Measurements from ENCODE around the gene AVEN.

Gene AVEN

GRCh38 chr15:34047893-34048775 is 9.1 kb upstream of the AVEN start:
- Histone ChIP-seq H3K27ac (ENCODE audit: low read depth, low read length) (no peak overlapping the region), H3K4me2 (ENCODE audit: low read length) (no peak overlapping the region)

GRCh38 chr15:34046471-34047145 is 7.6 kb upstream of the AVEN start:
- Histone ChIP-seq H3K9me3 (ENCODE audit: control insufficient read depth, insufficient read depth, low read length) (no peaks in the 10 kb centered on the region; the same call in 1 of the 2 replicates), H3K9me2 (replicated peaks; ENCODE audit: control insufficient read depth, low read length) (no peaks in the 10 kb centered on the region), H3K27ac (ENCODE audit: low read depth, low read length) (no peak overlapping the region), H3K27me3 (ENCODE audit: control insufficient read depth, low read length) (peaks cover 2% of the 10 kb centered on the region; the same call in 1 of the 2 replicates), H3K4me3 (ENCODE audit: low read length) (no peak overlapping the region), H3F3A (ENCODE audit: control insufficient read depth, insufficient read depth) (no peaks in the 10 kb centered on the region), H3K36me3 (ENCODE audit: control insufficient read depth, low read length) (no peaks in the 10 kb centered on the region), H4K20me1 (ENCODE audit: control insufficient read depth, insufficient read depth, low read depth, low read length) (no peaks in the 10 kb centered on the region), H3K79me2 (ENCODE audit: control insufficient read depth, low read length) (no peaks in the 10 kb centered on the region), H3K4me2 (ENCODE audit: low read length) (no peak overlapping the region), H3K4me1 (ENCODE audit: control insufficient read depth, low read length) (no peaks in the 10 kb centered on the region)
- TF ChIP-seq EZH2phosphoT487 (IDR thresholded peaks at IDR 0.05; ENCODE audit: borderline replicate concordance, low read length): no peak
- TF ChIP-seq CTCF (IDR thresholded peaks at IDR 0.05; ENCODE audit: low read depth, low read length, poor library complexity, severe bottlenecking): no peak

More at GRCh38 chr15:34047893-34048775, 9.1 kb upstream of the AVEN start:
- H4K20me1 ChIP-seq (ENCODE audit: control insufficient read depth, insufficient read depth, low read depth, low read length): no peaks in the 10 kb centered on the region
- H3F3A ChIP-seq (ENCODE audit: control insufficient read depth, insufficient read depth): no peaks in the 10 kb centered on the region
- no peaks in the 10 kb centered on the region for H3K9me2 ChIP-seq (replicated peaks; ENCODE audit: control insufficient read depth, low read length)
- H3K27me3 ChIP-seq (ENCODE audit: control insufficient read depth, low read length): peaks cover 2% of the 10 kb centered on the region; the same call in 1 of the 2 replicates
- H3K4me3 ChIP-seq (ENCODE audit: low read length): no peak overlapping the region
- TF ChIP-seq CTCF (IDR thresholded peaks at IDR 0.05; ENCODE audit: low read depth, low read length, poor library complexity, severe bottlenecking): no peak
- no peak for TF ChIP-seq EZH2phosphoT487 (IDR thresholded peaks at IDR 0.05; ENCODE audit: borderline replicate concordance, low read length)
- H3K36me3 ChIP-seq (ENCODE audit: control insufficient read depth, low read length): no peaks in the 10 kb centered on the region
- H3K4me1 ChIP-seq (ENCODE audit: control insufficient read depth, low read length): no peaks in the 10 kb centered on the region
- no peaks in the 10 kb centered on the region for H3K79me2 ChIP-seq (ENCODE audit: control insufficient read depth, low read length)
- H3K9me3 ChIP-seq (ENCODE audit: control insufficient read depth, insufficient read depth, low read length): no peaks in the 10 kb centered on the region; the same call in 1 of the 2 replicates

GRCh38 chr15:34043813-34044212 is 4.8 kb upstream of the AVEN start:
- Histone ChIP-seq H3F3A (ENCODE audit: control insufficient read depth, insufficient read depth) (peaks cover 5% of the 10 kb centered on the region; the same call in 1 of the 2 replicates), H4K20me1 (ENCODE audit: control insufficient read depth, insufficient read depth, low read depth, low read length) (no peaks in the 10 kb centered on the region), H3K36me3 (ENCODE audit: control insufficient read depth, low read length) (no peaks in the 10 kb centered on the region), H3K9me3 (ENCODE audit: control insufficient read depth, insufficient read depth, low read length) (no peaks in the 10 kb centered on the region), H3K27ac (ENCODE audit: low read depth, low read length) (no peak overlapping the region), H3K27me3 (ENCODE audit: control insufficient read depth, low read length) (no peaks in the 10 kb centered on the region), H3K79me2 (ENCODE audit: control insufficient read depth, low read length) (no peaks in the 10 kb centered on the region), H3K4me2 (ENCODE audit: low read length) (no peak overlapping the region), H3K9me2 (replicated peaks; ENCODE audit: control insufficient read depth, low read length) (no peaks in the 10 kb centered on the region), H3K4me3 (ENCODE audit: low read length) (no peak overlapping the region), H3K4me1 (ENCODE audit: control insufficient read depth, low read length) (peaks cover 10% of the 10 kb centered on the region)
- TF ChIP-seq EZH2phosphoT487 (IDR thresholded peaks at IDR 0.05; ENCODE audit: borderline replicate concordance, low read length) (no peak), CTCF (IDR thresholded peaks at IDR 0.05; ENCODE audit: low read depth, low read length, poor library complexity, severe bottlenecking) (no peak)
